Activated T-helper 1 cell treated with anti-CD3 and anti-CD28 coated beads, Interleukin-2, amount 50 U/mL, for 16 hours (primary cell): ENCODE data around the gene ADAMTS14.
"Not testable (repeated sequence)": the region's sequence is repeated elsewhere in the genome, so short reads cannot be mapped to it uniquely, and the experiment has no call there.

Experiments used
- DNase-seq, 2 donors: peaks; one replicate each; pipeline ENCODE4 v3.0.0-alpha.2; 2020; ENCODE audit warnings: low read depth in 1 of 2, low spot score in 1 of 2

ADAMTS14 gene

DNA sequence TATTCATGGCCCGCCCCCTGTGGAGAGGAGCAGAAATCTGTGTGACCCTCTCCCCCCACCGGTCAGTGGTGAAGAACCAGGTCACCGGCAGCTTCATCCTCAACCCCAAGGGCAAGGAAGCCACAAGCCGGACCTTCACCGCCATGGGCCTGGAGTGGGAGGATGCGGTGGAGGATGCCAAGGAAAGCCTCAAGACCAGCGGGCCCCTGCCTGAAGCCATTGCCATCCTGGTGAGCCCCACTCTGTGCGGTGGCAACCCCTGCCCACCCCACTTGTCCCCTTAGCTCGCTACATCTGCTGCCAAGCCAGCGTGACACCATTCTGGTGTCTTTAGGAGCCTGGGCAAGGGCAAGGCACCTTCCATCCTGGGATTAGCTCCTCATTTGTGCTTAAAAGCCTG, 77.5 kb downstream of the ADAMTS14 start:
- no peak for DNase-seq

DNA sequence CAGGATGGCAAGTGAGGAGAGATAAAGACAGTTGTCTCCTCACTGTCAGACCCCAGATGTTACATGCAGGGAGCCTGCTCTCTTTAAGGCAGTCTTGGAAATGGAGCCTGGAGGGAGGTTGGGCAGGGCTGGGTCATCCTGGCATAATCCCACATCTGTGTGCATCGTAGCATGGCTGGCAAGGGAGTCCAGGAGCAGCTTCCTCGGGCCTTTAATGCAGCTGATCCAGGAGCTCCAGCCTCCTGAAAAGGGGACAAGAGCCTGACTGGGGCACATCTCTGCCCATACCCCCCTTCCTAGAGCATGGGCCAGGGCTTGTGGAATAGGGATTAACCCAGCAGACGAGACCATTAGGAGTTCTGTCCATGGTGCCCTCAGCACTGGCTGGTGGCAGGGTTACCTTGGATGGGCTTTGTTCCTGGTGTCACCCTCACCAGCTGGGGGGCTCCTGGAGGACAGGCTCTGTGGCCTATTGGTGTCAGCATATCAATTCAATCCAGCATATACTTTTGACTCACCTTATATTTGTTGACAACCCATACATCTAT, 77.9 kb downstream of the ADAMTS14 start:
- no peak for DNase-seq

DNA sequence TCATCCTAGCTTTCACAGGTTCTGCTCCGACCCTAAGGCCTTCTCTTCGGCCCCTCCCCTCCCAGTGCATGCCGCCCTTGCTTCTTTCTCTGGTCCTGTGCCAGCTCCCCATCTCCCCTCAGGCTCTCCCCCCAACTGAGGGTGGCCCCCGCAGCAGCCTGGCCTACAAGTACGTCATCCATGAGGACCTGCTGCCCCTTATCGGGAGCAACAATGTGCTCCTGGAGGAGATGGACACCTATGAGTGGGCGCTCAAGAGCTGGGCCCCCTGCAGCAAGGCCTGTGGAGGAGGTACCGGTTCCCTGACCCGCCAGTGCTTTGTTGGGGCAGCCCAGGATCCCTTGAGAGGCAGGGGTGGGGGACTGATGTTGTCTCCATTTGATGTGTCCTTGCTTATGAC, 79.0 kb downstream of the ADAMTS14 start:
- no peak for DNase-seq

DNA sequence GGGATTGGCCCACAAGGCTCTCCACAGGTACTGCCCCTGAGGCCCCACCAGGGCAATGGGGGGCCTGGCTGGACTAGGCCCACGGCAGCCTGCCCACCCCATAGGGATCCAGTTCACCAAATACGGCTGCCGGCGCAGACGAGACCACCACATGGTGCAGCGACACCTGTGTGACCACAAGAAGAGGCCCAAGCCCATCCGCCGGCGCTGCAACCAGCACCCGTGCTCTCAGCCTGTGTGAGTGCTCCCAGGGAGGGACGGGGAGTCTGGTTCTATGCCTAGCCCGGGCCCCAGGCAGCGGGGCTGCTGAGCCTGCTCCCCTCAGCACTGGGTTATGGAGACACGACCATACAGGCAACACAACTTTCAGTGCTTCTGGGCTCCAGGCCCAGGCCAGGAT, 79.7 kb downstream of the ADAMTS14 start:
- no peak for DNase-seq

DNA sequence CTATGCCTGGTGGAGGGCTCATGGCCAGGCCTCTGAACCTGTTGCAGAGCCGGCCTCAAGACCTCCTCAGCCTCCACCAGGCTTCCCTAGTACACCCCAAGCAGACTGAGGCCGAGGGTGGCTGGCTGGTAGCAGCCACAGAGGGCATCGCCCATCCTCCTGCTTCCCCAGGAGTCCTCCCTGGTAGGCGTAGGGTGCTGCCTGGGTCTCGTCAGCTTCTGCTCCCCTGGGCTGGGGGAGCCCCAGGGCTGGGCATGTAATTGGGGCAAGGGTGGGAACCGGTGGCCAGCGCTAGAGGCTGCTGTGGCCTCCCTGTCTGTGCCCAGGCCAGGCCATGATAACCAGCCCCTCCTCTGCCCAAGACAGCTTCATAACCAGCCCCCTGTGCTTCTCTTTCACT, 80.3 kb downstream of the ADAMTS14 start:
- no peak for DNase-seq

DNA sequence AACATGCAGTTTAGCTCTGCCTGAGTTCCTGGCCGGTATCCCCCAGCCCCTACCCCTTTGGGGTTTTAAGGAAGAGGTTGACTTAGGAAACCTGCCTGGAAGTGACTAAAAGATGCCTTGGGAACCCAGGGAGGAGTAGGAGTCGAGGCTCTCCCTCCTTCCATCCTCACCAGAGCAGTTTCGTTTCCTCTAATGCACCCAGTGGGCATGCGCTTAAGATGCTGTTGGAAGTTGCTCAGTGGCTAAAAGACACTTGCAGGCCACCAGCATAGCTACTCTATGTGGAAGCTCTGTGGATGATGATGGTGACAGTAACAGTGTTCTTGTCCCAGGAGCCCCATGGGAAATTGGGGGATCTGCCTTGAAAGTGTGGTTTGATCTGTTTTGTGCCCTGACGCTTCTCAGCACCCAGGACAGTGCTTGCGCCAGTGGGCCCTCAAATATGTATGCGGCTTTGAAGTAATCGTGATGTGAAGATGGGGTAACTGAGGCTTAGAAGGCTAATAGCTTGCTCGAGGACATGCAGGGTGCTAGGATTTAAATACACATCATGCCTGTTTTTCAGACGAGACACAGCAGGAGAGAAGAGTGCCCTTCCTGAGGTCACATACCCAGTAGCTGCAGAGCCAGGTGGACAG, 80.8 kb downstream of the ADAMTS14 start:
- DNase-seq = no peak

DNA sequence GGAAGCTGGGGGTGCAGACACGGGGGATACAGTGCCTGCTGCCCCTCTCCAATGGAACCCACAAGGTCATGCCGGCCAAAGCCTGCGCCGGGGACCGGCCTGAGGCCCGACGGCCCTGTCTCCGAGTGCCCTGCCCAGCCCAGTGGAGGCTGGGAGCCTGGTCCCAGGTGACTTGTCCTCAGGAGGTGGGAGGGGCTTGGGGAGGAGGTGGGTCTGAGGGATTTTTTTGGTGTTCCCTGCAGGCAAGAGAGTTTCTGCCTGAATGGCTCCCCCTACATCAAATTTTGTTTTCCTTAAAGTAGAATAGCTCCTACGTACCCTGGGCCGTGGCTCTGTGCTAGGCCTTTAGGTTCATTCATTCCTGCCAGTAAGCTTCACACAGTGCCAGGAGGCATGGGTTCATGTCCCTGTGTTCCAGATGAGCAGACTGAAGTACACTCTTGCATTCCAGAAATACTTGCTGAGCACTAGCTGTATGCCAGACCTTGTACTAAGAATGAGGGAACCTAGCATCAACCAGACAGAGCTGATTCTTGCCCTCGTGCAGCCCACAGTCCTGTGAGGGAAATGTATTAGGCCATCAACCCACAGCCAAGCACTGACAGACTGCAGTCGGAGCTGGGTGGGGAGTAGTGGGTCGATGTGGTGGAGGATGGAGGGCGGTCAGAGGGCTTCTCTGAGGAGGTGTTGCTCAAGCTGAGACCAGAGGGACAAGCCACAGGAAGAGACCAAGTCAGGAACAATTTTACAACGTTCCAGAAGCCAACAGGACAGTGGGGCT, 81.7 kb downstream of the ADAMTS14 start:
- no peak for DNase-seq

DNA sequence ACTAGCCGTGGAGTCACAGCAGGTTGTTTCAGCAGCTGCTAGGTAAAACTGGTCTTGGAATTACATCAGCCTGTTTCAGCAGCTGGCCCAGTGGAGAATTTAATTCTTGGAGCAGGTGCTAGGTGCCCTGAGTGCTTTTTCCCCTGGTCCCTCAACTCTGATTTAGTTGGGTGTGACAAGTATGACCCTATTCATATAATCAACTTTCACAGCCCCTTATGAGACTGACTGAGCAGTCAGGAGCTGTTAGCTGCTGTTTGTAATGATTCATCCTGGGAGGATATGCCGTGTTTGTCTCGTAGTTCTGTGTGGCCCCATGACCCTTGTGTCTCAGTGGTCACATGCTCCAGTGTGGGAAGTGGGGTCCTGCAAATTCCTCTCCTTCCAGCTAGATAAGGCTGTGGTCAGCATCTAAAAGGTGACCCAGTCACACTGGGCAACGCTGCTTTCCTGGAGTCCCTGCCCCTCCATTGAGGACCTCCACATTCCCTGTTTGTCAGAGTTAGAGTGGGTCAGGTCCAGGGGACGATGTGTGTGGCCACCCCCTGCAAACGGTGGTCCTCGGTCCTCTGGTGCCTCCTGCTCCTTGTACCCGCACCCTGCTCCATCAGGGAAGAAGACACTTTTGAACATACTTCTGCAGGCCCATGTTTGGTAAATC, 84.5 kb downstream of the ADAMTS14 start:
- no peak for DNase-seq

DNA sequence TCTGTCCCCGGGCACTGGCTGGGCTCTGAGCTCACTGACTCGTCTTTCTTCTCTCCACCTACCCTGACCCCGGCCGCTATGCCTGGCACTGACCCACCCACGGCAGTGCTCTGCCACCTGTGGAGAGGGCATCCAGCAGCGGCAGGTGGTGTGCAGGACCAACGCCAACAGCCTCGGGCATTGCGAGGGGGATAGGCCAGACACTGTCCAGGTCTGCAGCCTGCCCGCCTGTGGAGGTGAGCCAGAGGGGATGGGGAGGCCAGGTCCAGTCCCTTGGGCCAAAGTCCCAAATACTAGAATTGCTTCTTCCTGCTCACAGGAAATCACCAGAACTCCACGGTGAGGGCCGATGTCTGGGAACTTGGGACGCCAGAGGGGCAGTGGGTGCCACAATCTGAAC, 85.5 kb downstream of the ADAMTS14 start:
- no peak for DNase-seq

DNA sequence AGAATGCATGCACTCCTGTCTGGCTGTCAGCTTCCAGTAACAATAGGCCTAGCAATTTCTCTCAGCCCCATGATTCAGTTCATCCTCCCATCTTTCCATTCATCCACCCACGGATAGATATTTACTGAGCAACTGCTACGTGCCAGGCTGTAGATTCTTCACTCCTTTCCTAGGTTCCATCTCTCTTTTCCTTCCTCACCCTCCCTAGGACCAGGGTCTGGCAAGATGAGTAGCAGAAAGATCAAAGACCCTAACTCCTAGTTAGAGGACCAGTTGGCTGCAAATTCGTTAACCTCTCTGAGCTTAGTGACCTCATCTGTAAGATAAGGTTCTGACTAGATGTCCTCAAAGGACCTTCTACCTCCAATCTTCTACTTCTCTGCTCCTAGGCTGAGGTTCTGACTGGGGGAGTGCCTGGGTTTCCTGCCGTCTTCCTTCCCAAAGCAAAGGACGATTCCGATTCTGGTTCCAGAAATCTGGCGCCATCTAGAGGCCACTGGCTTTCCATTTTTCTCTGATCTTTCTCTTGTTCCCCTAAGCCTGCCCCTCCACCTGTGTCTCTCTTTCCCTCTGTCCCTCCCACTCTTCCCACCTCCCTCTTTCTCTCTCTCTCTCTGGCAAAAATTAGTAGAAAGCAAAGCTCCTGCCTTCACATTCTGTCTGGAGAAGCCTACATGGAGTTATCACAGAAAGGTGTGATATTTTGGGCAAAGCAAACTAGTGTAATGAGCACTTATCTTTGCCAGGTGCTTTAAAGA, 86.6 kb downstream of the ADAMTS14 start:
- DNase-seq = peak; percentile 37 to 42

DNA sequence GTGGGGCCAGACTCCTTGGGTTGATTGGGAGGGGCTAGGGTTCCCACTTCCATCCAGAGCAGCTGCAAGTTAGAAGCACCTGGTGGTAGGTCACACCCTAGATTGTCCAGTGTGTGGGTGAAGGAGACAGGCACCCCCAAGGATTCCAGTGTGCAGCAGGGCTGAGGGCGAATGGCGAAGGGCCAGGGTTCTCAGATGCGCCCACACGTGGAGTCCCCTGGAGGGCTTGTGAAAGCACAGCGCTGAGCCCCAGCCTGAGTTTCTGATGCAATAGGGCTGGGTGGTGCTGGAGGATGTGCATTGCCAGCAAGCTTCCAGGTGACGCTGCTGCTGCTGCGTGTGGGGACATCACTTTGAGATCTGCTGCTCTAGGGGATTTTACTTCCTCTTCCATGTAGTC, 87.5 kb downstream of the ADAMTS14 start:
- DNase-seq = no peak

DNA sequence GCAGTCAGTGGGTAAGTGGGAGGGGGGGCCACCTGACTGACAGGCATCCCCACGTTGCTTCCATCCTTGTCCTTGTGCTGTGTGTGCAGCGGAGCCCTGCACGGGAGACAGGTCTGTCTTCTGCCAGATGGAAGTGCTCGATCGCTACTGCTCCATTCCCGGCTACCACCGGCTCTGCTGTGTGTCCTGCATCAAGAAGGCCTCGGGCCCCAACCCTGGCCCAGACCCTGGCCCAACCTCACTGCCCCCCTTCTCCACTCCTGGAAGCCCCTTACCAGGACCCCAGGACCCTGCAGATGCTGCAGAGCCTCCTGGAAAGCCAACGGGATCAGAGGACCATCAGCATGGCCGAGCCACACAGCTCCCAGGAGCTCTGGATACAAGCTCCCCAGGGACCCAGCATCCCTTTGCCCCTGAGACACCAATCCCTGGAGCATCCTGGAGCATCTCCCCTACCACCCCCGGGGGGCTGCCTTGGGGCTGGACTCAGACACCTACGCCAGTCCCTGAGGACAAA, 88.0 kb downstream of the ADAMTS14 start:
- DNase-seq = no peak

DNA sequence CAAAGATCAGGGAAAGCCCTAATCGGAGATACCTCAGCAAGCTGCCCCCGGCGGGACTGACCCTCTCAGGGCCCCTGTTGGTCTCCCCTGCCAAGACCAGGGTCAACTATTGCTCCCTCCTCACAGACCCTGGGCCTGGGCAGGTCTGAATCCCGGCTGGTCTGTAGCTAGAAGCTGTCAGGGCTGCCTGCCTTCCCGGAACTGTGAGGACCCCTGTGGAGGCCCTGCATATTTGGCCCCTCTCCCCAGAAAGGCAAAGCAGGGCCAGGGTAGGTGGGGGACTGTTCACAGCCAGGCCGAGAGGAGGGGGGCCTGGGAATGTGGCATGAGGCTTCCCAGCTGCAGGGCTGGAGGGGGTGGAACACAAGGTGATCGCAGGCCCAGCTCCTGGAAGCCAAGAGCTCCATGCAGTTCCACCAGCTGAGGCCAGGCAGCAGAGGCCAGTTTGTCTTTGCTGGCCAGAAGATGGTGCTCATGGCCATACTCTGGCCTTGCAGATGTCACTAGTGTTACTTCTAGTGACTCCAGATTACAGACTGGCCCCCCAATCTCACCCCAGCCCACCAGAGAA, 88.8 kb downstream of the ADAMTS14 start:
- DNase-seq = no peak

DNA sequence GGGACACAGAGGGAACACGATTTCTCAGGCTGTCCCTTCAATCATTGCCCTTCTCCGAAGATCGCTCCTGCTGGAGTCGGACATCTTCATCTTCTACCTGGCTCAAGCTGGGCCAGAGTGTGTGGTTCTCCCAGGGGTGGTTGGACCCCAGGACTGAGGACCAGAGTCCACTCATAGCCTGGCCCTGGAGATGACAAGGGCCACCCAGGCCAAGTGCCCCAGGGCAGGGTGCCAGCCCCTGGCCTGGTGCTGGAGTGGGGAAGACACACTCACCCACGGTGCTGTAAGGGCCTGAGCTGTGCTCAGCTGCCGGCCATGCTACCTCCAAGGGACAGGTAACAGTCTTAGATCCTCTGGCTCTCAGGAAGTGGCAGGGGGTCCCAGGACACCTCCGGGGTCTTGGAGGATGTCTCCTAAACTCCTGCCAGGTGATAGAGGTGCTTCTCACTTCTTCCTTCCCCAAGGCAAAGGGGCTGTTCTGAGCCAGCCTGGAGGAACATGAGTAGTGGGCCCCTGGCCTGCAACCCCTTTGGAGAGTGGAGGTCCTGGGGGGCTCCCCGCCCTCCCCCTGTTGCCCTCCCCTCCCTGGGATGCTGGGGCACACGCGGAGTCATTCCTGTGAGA, 89.5 kb downstream of the ADAMTS14 start:
- DNase-seq = no peak

DNA sequence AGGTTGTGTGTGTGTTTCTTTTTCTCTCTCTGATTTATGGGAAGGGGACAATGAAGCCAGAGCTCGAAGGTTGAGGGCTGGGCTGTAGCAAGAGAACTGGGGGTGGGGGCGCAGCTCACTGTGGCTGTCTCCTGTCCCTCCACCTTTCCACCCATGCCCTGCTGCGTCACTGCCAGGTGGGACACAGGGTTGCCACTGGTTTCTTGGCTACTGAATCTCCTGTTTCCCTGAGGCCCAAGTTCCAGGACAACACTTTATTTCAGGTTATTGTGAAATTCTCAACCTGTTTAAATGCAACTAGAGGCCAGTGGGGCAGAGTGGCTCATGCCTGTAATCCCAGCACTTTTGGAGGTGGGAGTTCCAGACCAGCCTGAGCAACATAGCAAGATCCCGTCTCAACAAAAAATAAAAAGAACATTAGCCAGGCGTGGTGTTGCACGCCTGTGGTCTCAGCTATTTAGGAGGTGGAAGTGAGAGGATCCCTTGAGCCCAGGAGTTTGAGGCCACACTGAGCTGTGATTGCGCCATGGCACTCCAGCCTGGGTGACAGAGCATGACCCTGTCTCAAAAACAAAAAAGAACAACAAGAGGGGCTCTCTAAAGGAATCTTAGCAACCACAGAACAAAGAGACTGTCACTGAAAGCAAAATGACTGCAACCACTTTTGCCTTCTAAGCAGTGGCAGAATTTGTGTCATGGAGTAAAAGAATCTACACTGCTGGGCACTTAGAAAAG, 90.3 kb downstream of the ADAMTS14 start:
- DNase-seq = no peak

DNA sequence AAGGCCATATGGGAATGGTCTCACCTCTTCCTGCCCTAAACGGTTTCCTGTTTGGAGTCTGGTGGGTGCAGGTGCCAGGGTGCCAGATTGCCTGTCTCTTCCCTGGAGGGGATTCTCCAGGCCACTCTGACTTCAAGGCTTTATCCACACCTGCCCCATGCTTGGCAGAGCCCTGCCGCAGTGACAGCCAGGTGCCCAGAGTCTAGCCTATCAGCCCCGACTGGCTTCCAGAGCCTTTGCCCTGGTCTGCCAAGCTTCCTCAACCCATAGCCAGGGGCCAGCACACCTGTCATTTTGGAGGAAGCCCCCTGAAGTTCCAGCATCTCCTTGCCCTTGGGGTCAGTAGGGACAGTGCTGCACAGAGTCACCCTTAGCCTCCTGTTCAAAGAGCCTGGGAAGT, 91.3 kb downstream of the ADAMTS14 start:
- DNase-seq = no peak

DNA sequence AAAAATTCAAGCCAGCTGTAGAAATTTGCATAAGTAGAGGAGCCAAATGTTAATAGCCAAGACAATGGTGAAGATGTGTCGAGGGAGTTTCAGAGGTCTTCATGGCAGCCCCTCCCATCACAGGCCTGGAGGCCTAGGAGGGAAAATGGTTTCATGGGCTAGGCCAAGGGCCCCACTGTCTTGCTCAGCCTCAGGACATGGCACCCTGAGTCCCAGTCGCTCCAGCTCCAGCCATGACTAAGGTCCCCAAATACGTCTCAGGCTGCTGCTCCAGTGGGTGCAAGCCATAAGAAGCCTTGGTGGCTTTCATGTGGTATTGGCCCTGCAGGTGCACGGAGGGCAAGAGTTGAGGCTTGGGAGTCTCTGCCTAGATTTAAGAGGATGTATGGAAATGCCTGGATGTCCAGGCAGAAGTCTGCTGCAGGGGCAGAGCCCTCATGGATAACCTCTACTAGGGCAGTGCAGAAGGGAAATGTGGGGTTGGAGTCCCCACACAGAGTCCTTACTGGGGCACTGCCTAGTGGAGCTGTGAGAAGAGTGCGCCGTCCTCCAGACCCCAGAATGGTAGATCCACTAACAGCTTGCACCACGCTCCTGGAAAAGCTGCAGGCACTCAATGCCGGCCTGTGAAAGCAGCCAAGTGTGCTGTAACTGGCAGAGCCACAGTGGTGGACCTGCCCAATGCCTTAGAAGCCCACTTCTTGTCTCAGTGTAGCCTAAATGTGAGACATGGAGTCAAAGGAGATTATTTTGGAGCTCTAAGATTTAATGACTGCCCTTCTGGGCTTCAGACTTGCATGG, 93.7 kb downstream of the ADAMTS14 start:
- DNase-seq = no peak

DNA sequence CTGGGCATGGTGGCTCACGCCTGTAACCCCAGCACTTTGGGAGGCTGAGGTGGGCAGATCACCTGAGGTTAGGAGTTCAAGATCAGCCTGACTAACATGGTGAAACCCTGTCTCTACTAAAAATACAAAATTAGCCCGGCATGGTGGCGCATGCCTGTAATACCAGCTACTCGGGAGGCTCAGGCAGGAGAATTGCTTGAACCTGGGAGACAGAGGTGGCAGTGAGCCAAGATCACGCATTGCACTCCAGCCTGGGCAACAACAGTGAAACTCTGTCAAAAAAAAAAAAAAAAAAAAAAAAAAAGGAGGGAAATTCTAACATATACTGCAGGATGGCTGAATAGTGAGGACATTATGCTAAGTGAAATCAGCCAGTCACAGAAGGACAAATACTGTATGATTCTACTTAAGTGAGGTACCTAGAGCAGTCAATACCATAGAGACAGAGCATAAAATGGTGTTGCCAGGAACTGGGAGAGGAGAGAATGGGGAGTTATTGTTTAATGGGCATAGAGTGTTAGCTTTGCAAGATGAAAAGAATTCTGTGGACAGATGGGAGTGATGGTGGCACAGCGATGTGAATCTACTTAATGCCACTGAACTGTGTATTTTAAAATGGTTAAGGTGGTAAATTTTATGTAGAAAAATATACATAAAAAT, 95.8 kb downstream of the ADAMTS14 start:
- not testable (repeated sequence) for DNase-seq
